GM21381 (cell line): ENCODE results near the gene CD300LB.
"Not testable (repeated sequence)": the region's sequence is repeated elsewhere in the genome, so short reads cannot be mapped to it uniquely, and the experiment has no call there.

Source experiments
- ATAC-seq: cut with Tn5 transposase; IDR thresholded peaks from one replicate; pipeline ENCODE4 v1.9.1; 2021; ENCODE audit warnings: mild to moderate bottlenecking, moderate library complexity; ENCODE audit not compliant: unreplicated experiment

CD300LB gene

DNA sequence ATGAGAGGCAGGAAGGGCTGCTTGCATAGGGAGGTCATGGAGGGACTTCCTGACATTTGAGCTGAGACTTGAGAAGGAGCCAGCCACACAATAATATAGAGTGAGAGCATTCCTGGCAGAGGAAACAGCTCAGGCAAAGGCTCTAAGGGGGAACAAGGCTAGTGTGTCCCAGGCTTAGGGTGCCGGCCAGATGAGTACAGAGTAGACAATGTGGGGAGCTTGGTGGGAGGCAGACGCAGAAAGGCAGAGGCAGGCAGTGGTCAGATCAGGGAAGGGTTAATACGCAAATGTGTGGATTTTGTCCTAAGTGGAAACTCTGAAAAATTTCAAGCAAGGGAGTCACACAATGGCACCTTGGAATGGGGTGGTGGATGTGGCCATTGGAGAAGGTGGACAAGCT, 31.3 kb downstream of the CD300LB start:
- ATAC-seq, result no peak

DNA sequence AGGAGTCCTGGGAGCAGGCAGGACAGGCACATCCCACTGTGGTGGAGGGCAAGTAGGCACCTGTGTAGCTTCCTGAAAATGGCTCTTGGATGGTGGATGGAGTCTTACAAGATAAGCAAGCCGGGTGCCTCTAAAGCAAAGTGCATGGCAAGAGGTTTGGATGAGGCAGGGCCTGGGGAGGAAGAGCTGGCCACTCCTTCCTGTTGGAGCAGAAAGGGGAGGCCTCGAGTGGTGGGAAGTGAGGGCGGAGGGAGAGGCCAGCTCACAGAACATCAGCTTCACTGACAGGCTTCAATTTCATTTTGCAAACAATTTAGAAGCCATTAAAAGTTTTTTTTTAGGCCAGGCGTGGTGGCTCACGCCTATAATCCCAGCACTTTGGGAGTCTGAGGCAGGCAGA, 33.8 kb downstream of the CD300LB start:
- no peak for ATAC-seq

DNA sequence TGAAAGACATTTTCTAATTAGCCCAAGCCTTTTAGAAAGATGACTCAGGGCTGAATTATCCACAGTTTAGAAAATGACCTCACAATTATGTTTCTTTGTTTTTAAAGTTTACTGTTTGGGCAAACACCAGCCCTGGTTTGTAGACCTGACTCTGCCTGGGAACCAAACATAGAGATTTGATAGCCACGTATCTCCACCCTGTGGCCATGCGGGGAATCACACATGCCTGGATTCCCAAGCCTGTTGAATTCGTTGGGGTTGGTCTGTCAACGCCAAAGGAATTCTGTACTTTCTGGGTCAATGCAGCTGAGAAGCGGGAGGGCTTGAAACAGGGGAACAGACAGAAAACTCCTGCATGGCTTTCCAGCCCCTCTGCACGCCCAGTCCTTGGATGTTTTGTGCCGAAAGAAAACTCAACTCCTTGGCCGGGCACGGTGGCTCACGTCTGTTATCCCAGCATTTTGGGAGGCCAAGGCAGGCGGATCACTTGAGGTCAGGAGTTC, 37.9 kb downstream of the CD300LB start:
- ATAC-seq, result no peak

DNA sequence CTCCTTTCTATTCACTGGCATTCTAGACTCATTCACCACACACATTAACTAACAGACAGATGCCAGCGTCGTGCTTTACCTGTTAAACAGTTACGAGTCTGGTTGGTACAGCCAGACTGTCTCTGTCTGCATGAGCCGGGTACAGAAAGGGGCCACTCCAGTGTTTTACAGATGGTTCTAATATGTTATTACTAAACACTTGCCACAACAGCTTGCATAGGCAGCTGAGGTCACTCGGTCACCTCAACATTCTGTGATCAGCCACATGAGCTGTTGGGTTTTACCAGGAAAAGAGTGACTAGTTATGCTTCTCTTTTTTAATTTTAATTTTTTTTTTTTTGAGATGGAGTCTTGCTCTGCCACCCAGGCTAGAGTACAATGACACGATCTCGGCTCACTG, 39.6 kb downstream of the CD300LB start:
- no peak for ATAC-seq

DNA sequence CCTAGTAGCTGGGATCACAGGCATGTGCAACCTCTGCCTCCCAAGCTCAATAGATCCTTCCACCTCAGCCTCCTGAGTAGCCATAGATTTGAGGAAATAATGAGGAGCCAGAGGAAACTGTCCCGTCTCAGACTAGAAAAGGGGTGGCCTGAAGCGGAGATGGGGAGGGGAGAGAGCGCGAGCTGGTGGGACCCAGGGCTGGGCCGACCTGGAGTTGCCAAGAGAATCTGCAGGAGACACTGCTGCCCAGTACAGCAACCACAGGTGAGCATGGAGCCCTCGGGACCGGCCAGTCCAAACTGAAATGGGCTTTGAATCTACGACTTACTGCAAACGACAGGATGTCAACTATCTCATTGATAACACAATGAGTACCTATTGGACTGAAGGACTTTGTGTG, 40.6 kb downstream of the CD300LB start:
- ATAC-seq, result no peak

DNA sequence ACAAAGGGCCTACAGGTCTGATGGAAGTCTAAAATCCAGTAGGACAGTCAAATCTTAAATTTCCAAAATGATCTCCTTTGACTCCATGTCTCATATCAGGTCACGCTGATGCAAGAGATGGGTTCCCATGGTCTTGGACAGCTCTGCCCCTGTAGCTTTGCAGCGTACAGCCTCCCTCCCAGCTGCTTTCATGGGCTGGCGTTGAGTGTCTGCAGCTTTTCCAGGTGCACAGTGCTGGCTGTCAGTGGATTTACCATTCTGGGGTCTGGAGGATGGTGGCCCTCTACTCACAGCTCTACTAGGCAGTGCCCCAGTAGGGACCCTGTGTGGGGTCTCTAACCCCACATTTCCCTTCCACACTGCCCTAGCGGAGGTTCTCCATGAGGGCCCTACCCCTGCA, 43.0 kb downstream of the CD300LB start:
- not testable (repeated sequence) for ATAC-seq

DNA sequence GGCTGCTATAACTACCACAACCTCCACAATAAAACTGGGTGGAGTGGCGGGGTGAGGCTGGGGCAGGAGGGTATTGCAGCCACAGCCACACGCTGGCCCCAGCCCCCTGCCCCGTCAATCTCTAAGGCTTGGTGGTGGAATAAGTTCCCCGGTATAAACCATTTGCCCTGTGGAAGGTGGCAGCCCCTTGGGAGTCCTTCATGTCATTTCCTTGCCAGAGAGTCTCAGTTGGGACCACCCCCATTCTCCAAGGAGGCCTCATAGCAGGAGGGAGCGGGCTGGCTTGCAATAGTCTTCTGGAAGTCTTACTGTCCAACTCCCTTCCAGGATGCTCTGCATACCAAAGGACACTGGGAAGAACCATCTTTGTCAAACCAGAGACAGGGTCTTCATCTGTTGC, 45.4 kb downstream of the CD300LB start:
- ATAC-seq, result no peak

DNA sequence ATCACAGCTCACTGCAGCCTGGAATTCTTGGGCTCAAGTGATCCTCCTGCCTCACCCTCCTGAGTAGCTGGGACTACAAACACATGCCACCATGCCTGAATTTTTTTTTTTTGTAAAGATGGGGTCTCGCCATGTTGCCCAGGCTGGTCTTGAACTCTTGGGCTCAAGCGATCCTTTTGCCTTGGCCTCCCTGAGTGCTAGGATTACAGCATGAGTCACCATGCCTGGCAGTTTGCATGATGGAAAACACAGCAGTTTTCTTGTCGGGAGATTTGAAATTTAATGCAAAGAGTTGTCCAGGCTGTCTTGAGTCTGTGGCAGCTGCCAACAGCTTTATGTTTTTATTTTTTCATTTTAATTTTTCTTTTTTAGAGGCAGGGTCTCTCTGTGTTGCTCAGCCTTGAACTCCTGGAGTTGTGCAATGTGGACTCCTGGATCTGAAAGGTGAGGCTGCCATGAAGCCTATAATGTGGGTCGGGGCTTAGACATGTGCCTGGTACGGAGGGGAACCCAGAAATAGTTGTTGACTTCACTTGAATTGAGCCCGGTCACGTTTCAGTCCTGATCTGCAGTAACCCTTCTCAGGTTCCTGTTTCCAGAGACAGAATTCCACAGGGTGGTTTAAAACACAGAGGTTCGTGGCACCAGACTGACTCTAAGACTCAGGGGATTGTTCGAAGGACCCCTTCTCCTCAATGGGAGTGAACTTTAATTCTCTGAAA, 46.1 kb downstream of the CD300LB start:
- no peak for ATAC-seq

DNA sequence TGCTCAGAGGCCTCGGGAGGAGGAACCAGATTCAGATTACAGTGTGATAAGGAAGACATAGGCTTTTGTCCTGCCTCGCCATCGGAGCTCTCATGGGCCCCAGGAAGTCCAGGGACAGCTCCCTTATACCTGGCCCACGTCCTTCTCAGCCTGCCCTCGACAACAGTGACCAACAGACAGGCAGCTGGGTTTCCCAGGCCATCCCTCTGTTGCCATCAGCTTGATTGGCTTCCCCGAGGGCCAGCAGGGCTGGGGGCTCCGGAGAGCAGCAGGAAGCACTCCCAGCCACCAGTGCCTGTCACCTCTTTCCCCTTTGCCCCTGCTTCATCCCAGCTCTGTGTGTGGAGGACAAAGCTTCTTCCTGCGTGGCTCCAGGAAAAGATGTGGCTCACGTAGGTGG, 47.2 kb downstream of the CD300LB start:
- no peak for ATAC-seq

DNA sequence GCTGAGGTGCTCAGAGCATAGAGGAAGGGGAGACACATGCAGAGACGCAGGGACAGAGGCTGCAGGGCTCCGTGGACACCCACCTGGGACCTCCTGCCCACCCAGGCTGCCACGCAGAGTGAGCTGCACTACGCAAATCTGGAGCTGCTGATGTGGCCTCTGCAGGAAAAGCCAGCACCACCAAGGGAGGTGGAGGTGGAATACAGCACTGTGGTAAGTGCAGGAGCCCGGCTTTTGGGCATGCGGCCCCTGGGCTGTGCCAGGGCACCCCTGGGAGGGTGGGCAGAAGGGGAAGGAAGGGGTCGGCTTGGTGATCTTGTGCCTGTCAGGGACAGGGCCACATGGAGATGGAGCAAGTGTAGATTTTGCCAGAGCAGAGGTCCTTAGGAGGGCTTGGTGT, 49.7 kb downstream of the CD300LB start:
- no peak for ATAC-seq

DNA sequence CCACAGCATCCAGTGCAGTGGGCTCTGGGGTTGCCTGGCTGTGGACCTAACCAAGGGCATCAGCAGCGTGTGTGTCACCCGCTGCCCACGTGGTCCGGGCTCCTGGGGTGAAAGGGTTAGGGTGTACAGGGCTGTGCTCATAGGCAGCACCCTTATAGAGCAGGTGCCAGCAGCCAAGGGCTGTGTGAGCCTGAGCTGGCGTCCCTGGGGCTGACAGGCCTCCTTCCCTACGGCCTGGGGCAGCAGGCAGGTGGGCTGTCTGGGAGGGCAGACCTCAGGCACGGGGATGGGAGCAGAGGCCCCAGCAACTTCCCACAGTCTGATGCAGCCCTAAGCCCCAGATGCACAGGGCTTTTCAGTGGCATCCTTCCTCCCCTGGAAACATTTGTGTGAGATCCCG, 51.0 kb downstream of the CD300LB start:
- ATAC-seq, result no peak

DNA sequence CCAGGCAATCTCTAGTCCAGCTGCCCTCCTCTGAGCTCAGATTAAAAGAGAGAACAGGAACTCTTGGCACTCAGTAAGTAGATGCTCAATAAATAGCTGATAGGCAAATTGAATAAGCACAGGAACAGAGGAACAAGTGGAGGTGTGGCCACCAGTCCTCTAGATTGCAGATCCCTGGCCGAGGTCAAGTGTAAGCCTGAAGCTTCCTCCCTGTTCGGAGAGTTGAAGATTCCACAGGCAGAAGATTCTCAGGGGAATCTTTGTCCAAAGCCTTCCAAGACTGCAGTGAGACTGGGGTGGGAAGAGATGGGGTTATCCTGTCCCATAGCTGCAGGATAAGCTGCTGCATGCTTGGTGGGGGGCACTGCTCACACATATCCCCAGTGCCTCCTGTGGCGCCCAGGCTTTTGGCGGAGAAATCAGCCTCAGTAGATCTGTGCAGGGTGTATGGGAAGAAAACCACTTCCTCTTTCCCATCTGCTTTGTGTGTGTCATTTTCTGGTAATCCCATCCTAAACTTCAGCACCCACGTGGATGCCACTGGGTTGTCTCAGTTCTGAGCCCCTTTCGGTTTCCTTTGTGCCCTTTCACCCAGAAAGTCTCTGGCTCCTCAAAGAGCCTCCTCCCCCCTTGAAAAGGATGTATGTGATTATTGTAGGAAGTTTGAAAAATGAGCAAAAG, 52.7 kb downstream of the CD300LB start:
- no peak for ATAC-seq

DNA sequence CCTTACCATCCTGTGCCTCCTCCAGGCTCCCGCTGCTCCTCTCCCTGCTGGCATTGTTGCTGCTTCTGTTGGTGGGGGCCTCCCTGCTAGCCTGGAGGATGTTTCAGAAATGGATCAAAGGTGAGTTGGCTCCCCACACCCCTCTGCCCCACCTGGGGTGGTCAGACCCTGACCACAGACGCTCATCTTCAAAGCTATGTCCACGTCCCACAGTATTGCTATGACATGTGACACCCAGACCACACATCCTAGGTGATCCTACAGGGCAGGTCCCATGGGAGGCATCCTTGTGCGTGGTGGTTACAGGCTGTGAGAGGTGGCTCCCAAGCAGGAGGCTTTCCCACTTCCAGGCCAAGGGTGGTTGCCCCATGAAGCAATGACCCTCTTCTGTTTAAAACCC, 53.9 kb downstream of the CD300LB start:
- no peak for ATAC-seq

DNA sequence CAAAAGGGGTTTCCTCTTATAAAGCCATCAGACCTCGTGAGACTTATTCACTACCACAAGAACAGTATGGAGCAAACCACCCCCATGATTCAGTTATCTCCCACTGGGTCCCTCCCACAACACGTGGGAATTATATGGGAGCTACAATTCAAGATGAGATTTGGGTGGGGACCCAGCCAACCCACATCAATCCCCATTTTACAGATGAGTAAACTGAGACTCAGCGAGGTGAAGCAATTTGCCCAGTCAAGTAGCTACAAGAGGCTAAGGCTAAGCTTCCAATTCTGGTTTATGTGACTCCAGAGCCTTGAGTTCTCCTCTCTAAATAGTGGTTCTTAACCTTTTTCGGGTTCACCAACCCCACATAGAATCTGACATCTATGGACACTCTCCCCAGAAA, 56.1 kb downstream of the CD300LB start:
- no peak for ATAC-seq

DNA sequence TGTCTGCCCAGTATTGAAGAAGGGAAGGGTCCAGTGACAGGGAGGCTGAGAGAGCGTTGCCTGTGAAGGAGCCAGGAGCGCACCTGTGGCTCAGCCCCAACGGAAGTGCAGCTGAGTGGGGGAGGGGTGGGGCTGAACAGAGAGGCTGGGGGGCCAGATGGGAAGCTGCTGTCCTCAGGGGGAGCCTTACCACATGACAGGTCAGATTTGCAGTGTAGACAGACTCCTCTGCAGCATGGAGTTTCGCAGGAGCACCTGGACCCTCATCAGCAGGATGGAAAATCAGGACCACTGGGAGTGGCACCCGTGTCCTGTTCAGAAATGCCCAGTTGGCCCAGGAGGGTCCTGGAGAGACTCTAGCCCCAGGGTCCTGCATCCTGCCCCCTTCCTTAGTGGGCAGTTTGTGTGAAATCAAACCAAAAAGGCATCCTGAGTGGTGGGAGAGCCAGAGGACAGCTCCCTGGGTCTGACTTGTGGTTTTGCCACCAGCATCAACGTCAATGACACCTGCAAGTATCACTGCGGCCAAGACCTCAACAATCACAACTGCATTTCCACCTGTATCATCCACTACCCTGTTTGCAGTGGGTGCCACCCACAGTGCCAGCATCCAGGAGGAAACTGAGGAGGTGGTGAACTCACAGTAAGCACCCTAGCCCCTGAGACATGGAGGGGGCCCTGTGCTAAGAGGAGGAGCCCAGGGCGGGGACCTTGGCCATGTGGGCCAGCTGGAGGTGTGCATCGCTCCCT, 57.1 kb downstream of the CD300LB start:
- no peak for ATAC-seq

DNA sequence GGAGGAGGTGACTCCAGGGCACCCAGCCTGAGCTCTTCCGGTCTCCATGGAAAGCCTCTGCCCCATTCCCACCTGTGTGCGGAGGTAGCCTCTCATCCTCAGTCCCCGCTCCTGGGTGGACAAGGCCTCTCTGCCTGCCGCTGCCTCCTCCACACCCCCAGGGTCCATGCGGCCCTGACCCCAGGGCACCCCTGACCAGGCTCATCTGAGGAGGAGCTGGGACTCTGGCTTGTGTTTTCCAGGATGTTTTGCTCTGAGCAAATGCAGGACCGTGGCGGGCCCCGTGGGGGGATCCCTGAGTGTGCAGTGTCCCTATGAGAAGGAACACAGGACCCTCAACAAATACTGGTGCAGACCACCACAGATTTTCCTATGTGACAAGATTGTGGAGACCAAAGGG, 58.0 kb downstream of the CD300LB start:
- ATAC-seq, result no peak

DNA sequence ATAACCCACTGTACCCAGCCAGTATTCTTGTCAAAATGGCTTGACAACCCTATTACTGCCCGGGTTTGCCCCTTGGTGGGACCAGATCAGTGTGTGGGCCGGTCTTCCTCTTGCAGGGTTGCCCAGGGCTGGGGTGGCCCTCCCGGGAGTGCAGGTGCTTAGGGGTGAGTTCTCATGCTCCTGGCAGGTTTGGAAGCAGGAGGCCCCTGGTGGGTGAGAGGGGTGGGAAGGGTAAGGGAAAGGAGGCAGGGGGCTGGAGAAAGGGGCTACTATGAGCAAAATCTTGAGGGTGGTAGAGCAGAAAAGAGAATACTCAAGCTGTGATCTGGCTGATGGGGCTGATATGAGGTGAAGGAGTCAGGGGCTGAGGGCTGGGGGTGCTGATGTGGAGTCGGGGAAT, 58.4 kb downstream of the CD300LB start:
- ATAC-seq, result no peak

DNA sequence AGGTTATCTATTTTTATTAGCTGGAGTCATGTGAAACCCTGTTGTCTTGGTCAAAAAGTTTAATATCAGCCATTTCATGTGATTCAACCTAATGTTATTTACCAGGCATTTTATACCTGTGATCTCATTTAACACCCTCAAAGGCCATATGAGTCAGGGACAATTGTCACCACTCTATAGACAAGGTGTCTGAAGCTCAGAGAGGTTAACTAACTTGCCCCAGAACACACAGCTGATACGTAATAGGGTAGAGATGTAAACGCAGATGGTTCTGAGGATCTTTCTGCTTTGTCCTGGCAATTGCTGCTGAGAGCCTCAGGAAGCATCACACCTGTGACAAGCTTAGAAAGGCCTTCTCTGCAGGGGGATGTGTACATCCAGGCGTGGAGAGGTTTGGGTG, 59.9 kb downstream of the CD300LB start:
- no peak for ATAC-seq
